WI38 (cell line): ENCODE data around the gene MAL.

Experiments used
- H3K4me3 ChIP-seq: 2 replicates; pipeline ENCODE4 v1.5.1; 2011; ENCODE audit warnings: low read depth, mild to moderate bottlenecking, control low read depth, low read length
- CTCF ChIP-seq: IDR thresholded peaks from 2 replicates; pipeline ENCODE4 v1.5.1; 2012; ENCODE audit warnings: low read depth, mild to moderate bottlenecking, control low read depth, low read length

MAL gene

GRCh38 chr2:95039978-95040377 lies 14.5 kb downstream of the MAL start:
- TF ChIP-seq CTCF: no peak
- H3K4me3 ChIP-seq: no peak overlapping the region

- no peak for TF ChIP-seq CTCF
- H3K4me3 ChIP-seq: no peak overlapping the region
Observed at GRCh38 chr2:95040426-95040825, 14.9 kb downstream of the MAL start.

- no peak for TF ChIP-seq CTCF
Observed at GRCh38 chr2:95041060-95041823, 15.7 kb downstream of the MAL start.

GRCh38 chr2:95041824-95042442 lies 16.4 kb downstream of the MAL start:
- no peak for TF ChIP-seq CTCF
- no peak overlapping the region for H3K4me3 ChIP-seq

More at GRCh38 chr2:95041060-95041823, 15.7 kb downstream of the MAL start:
- H3K4me3 ChIP-seq: no peak overlapping the region

GRCh38 chr2:95042472-95043271 lies 17.2 kb downstream of the MAL start:
- H3K4me3 ChIP-seq: no peak overlapping the region
- TF ChIP-seq CTCF: no peak

GRCh38 chr2:95043300-95044093 lies 18.0 kb downstream of the MAL start:
- no peak for TF ChIP-seq CTCF
- H3K4me3 ChIP-seq: no peak overlapping the region; the same call in 1 of the 2 replicates
